ENCODE results near the gene TMEM242.
A peak's percentile ranks its signal among the peaks of the same experiment; 100 is the strongest.

TMEM242 gene

GRCh38 chr6:157304899-157305663 lies 18.2 kb downstream of the TMEM242 start:
- H3K14ac ChIP-seq (ENCODE audit: low read length in 2 of 2): no peak overlapping the region
- H2BK12ac ChIP-seq (ENCODE audit: low read length in 2 of 2): peak overlapping the region in 1 of 2 experiments; percentile 40
- no peak overlapping the region for H3K9ac ChIP-seq (ENCODE audit: low read length)
- 74% methylated on average over 12 of the region's 12 CpGs for WGBS
- no peak overlapping the region for H2BK15ac ChIP-seq (ENCODE audit: low read depth, poor library complexity, severe bottlenecking)
- H3K4me2 ChIP-seq (ENCODE audit: low read length, poor library complexity, severe bottlenecking): no peak overlapping the region
- no peak overlapping the region for H3K4ac ChIP-seq (ENCODE audit: low read depth in 1 of 2, low read length in 2 of 2)
- peaks cover 6 to 7% of the 10 kb centered on the region in 2 experiments for H3K36me3 ChIP-seq (ENCODE audit: control insufficient read depth in 1 of 2, insufficient read depth in 2 of 2, low read depth in 1 of 2, low read length in 2 of 2)
- H2BK120ac ChIP-seq (ENCODE audit: low read depth, low read length): no peak overlapping the region
- H4K91ac ChIP-seq (ENCODE audit: low read length): no peak overlapping the region
- H3K23ac ChIP-seq (ENCODE audit: low read length in 2 of 2): no peak overlapping the region
- no peaks in the 10 kb centered on the region for H3K27me3 ChIP-seq (ENCODE audit: control insufficient read depth in 1 of 2, insufficient read depth in 1 of 2, low read length in 2 of 2)
- H3K27ac ChIP-seq (ENCODE audit: low read length, poor library complexity, severe bottlenecking): no peak overlapping the region
- no peaks in the 10 kb centered on the region for H3K9me3 ChIP-seq (ENCODE audit: control insufficient read depth, low read length)
- no peak overlapping the region for H2AK5ac ChIP-seq (ENCODE audit: low read length, severe bottlenecking)
- H3K18ac ChIP-seq (ENCODE audit: low read depth in 1 of 2, low read length in 2 of 2): peak overlapping the region in 1 of 2 experiments; percentile 3
- H3K79me1 ChIP-seq (replicated peaks; ENCODE audit: low read length, poor library complexity, severe bottlenecking): peaks cover 34% of the 10 kb centered on the region
- peak; percentile 58 for DNase-seq
- no peak overlapping the region for H3K4me3 ChIP-seq (ENCODE audit: insufficient read depth in 1 of 2, low read depth in 1 of 2, low read length in 2 of 2)
- H2AFZ ChIP-seq (ENCODE audit: low read depth, low read length): no peak overlapping the region
- H3K4me1 ChIP-seq (ENCODE audit: control insufficient read depth, insufficient read depth, low read depth, low read length): peaks cover 7% of the 10 kb centered on the region
- H4K8ac ChIP-seq (ENCODE audit: low read length): peak overlapping the region; percentile 64
- H2BK5ac ChIP-seq (ENCODE audit: low read depth, low read length, poor library complexity, severe bottlenecking): no peak overlapping the region

- H3K18ac ChIP-seq (ENCODE audit: low read depth in 1 of 2, low read length in 2 of 2): no peak overlapping the region
- WGBS: 74% methylated on average over 4 of the region's 4 CpGs
- H3K23ac ChIP-seq (ENCODE audit: low read length in 2 of 2): no peak overlapping the region
- no peak overlapping the region for H2AK5ac ChIP-seq (ENCODE audit: low read length, severe bottlenecking)
- no peak overlapping the region for H2AFZ ChIP-seq (ENCODE audit: low read depth, low read length)
- no peak overlapping the region for H2BK15ac ChIP-seq (ENCODE audit: low read depth, poor library complexity, severe bottlenecking)
- H3K27me3 ChIP-seq (ENCODE audit: control insufficient read depth in 1 of 2, insufficient read depth in 1 of 2, low read length in 2 of 2): no peaks in the 10 kb centered on the region
- peaks cover 6 to 11% of the 10 kb centered on the region in 2 experiments for H3K36me3 ChIP-seq (ENCODE audit: control insufficient read depth in 1 of 2, insufficient read depth in 2 of 2, low read depth in 1 of 2, low read length in 2 of 2)
- no peak overlapping the region for H2BK12ac ChIP-seq (ENCODE audit: low read length in 2 of 2)
- no peak overlapping the region for H2BK5ac ChIP-seq (ENCODE audit: low read depth, low read length, poor library complexity, severe bottlenecking)
- no peak overlapping the region for H2BK120ac ChIP-seq (ENCODE audit: low read depth, low read length)
- H3K9me3 ChIP-seq (ENCODE audit: control insufficient read depth, low read length): no peaks in the 10 kb centered on the region
- H3K27ac ChIP-seq (ENCODE audit: low read length, poor library complexity, severe bottlenecking): no peak overlapping the region
- peaks cover 39% of the 10 kb centered on the region for H3K79me1 ChIP-seq (replicated peaks; ENCODE audit: low read length, poor library complexity, severe bottlenecking)
- H4K91ac ChIP-seq (ENCODE audit: low read length): no peak overlapping the region
- H3K4ac ChIP-seq (ENCODE audit: low read depth in 1 of 2, low read length in 2 of 2): no peak overlapping the region
- no peak overlapping the region for H3K4me3 ChIP-seq (ENCODE audit: insufficient read depth in 1 of 2, low read depth in 1 of 2, low read length in 2 of 2)
- H4K8ac ChIP-seq (ENCODE audit: low read length): no peak overlapping the region
- no peak for DNase-seq
- H3K4me2 ChIP-seq (ENCODE audit: low read length, poor library complexity, severe bottlenecking): no peak overlapping the region
- H3K4me1 ChIP-seq (ENCODE audit: control insufficient read depth, insufficient read depth, low read depth, low read length): peaks cover 7% of the 10 kb centered on the region
- H3K9ac ChIP-seq (ENCODE audit: low read length): no peak overlapping the region
- no peak overlapping the region for H3K14ac ChIP-seq (ENCODE audit: low read length in 2 of 2)
Measured at GRCh38 chr6:157302736-157303135, 20.6 kb downstream of the TMEM242 start.

- WGBS: 99% methylated on average over 12 of the region's 12 CpGs
- H4K91ac ChIP-seq (ENCODE audit: low read length): no peak overlapping the region
- no peak overlapping the region for H3K23ac ChIP-seq (ENCODE audit: low read length in 2 of 2)
- peaks cover 5% of the 10 kb centered on the region for H3K4me1 ChIP-seq (ENCODE audit: control insufficient read depth, insufficient read depth, low read depth, low read length)
- H3K18ac ChIP-seq (ENCODE audit: low read depth in 1 of 2, low read length in 2 of 2): no peak overlapping the region
- no peak overlapping the region for H3K4me3 ChIP-seq (ENCODE audit: insufficient read depth in 1 of 2, low read depth in 1 of 2, low read length in 2 of 2)
- no peak overlapping the region for H2BK5ac ChIP-seq (ENCODE audit: low read depth, low read length, poor library complexity, severe bottlenecking)
- H2BK15ac ChIP-seq (ENCODE audit: low read depth, poor library complexity, severe bottlenecking): no peak overlapping the region
- H3K4ac ChIP-seq (ENCODE audit: low read depth in 1 of 2, low read length in 2 of 2): no peak overlapping the region
- H2BK12ac ChIP-seq (ENCODE audit: low read length in 2 of 2): no peak overlapping the region
- H3K4me2 ChIP-seq (ENCODE audit: low read length, poor library complexity, severe bottlenecking): no peak overlapping the region
- no peak overlapping the region for H2AK5ac ChIP-seq (ENCODE audit: low read length, severe bottlenecking)
- no peaks in the 10 kb centered on the region for H3K9me3 ChIP-seq (ENCODE audit: control insufficient read depth, low read length)
- no peaks in the 10 kb centered on the region for H3K27me3 ChIP-seq (ENCODE audit: control insufficient read depth in 1 of 2, insufficient read depth in 1 of 2, low read length in 2 of 2)
- no peak overlapping the region for H3K14ac ChIP-seq (ENCODE audit: low read length in 2 of 2)
- H3K9ac ChIP-seq (ENCODE audit: low read length): no peak overlapping the region
- DNase-seq: no peak
- peaks cover 0 to 5% of the 10 kb centered on the region in 2 experiments for H3K36me3 ChIP-seq (ENCODE audit: control insufficient read depth in 1 of 2, insufficient read depth in 2 of 2, low read depth in 1 of 2, low read length in 2 of 2)
- H2BK120ac ChIP-seq (ENCODE audit: low read depth, low read length): no peak overlapping the region
- H3K79me1 ChIP-seq (replicated peaks; ENCODE audit: low read length, poor library complexity, severe bottlenecking): peaks cover 31% of the 10 kb centered on the region
- H3K27ac ChIP-seq (ENCODE audit: low read length, poor library complexity, severe bottlenecking): no peak overlapping the region
- H4K8ac ChIP-seq (ENCODE audit: low read length): no peak overlapping the region
- no peak overlapping the region for H2AFZ ChIP-seq (ENCODE audit: low read depth, low read length)
Measured at GRCh38 chr6:157300436-157300835, 22.9 kb downstream of the TMEM242 start.

GRCh38 chr6:157300006-157300405 lies 23.3 kb downstream of the TMEM242 start:
- Histone ChIP-seq H3K4me2 (ENCODE audit: low read length, poor library complexity, severe bottlenecking) (no peak overlapping the region), H3K23ac (ENCODE audit: low read length in 2 of 2) (no peak overlapping the region), H3K4me3 (ENCODE audit: insufficient read depth in 1 of 2, low read depth in 1 of 2, low read length in 2 of 2) (no peak overlapping the region), H2AK5ac (ENCODE audit: low read length, severe bottlenecking) (no peak overlapping the region), H4K8ac (ENCODE audit: low read length) (no peak overlapping the region), H3K9me3 (ENCODE audit: control insufficient read depth, low read length) (no peaks in the 10 kb centered on the region), H2BK15ac (ENCODE audit: low read depth, poor library complexity, severe bottlenecking) (no peak overlapping the region), H4K91ac (ENCODE audit: low read length) (no peak overlapping the region), H3K27ac (ENCODE audit: low read length, poor library complexity, severe bottlenecking) (no peak overlapping the region), H3K4me1 (ENCODE audit: control insufficient read depth, insufficient read depth, low read depth, low read length) (peaks cover 4% of the 10 kb centered on the region), H3K18ac (ENCODE audit: low read depth in 1 of 2, low read length in 2 of 2) (no peak overlapping the region), H3K79me1 (replicated peaks; ENCODE audit: low read length, poor library complexity, severe bottlenecking) (peaks cover 32% of the 10 kb centered on the region), H3K36me3 (ENCODE audit: control insufficient read depth in 1 of 2, insufficient read depth in 2 of 2, low read depth in 1 of 2, low read length in 2 of 2) (peaks cover 0 to 5% of the 10 kb centered on the region in 2 experiments), H3K4ac (ENCODE audit: low read depth in 1 of 2, low read length in 2 of 2) (no peak overlapping the region), H3K9ac (ENCODE audit: low read length) (no peak overlapping the region), H2BK120ac (ENCODE audit: low read depth, low read length) (no peak overlapping the region), H3K14ac (ENCODE audit: low read length in 2 of 2) (peak overlapping the region in 1 of 2 experiments; percentile 27), H2AFZ (ENCODE audit: low read depth, low read length) (no peak overlapping the region), H3K27me3 (ENCODE audit: control insufficient read depth in 1 of 2, insufficient read depth in 1 of 2, low read length in 2 of 2) (no peaks in the 10 kb centered on the region), H2BK12ac (ENCODE audit: low read length in 2 of 2) (no peak overlapping the region), H2BK5ac (ENCODE audit: low read depth, low read length, poor library complexity, severe bottlenecking) (no peak overlapping the region)
- 98% methylated on average over 20 of the region's 20 CpGs for WGBS
- DNase-seq: no peak
